Vagina (tissue), 2 donors: ENCODE data around the gene GTPBP4.

Source experiments
- CTCF ChIP-seq, 3 experiments: fragments of 450-650 bp in 2 of 3; fragments of 200-600 bp in 1 of 3; sonication (generic) in 1 of 3; IDR thresholded peaks; one replicate each; pipeline ENCODE4 v1.5.1; 2017 to 2019; ENCODE audit warnings: antibody characterized with exemption in 3 of 3, mild to moderate bottlenecking in 2 of 3, moderate library complexity in 2 of 3
- POLR2A ChIP-seq, 2 donors: fragments of 450-650 bp; IDR thresholded peaks; one replicate each; pipeline ENCODE4 v1.6.1; 2017; ENCODE audit warnings: antibody characterized with exemption in 2 of 2, mild to moderate bottlenecking in 2 of 2, moderate library complexity in 2 of 2
- POLR2AphosphoS5 ChIP-seq, 2 donors: sonication (generic); formaldehyde crosslinking; IDR thresholded peaks; one replicate each; pipeline ENCODE4 v1.9.0; 2017; ENCODE audit warnings: antibody characterized with exemption in 2 of 2, mild to moderate bottlenecking in 2 of 2, low read depth in 1 of 2; ENCODE audit not compliant: insufficient read depth in 1 of 2

DNA sequence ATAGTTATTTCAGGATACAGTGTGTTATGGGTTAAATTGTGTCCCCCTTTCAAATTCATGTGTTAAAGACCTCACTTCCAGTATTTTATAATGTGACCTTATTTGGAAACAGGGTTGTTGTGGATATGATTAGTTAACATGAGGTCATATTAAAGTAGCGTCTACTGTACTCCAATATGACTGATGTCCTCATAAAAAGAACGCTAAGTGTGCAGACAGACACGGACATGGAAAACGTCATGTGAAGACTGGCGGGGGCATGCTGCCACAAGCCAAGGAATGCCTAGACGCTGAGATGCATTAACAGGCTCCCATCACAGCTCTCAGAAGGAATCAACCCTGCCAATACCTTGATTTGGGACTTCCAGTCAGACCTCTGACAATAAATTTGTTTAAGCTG is 66.5 kb downstream of the GTPBP4 start:
- TF ChIP-seq CTCF (IDR thresholded peaks at IDR 0.05) (no peak), POLR2AphosphoS5 (IDR thresholded peaks at IDR 0.05; ENCODE audit: insufficient read depth in 1 of 2, low read depth in 1 of 2) (no peak), POLR2A (IDR thresholded peaks at IDR 0.05) (no peak)
